ENCODE measurements around the gene RAB31.

DNA sequence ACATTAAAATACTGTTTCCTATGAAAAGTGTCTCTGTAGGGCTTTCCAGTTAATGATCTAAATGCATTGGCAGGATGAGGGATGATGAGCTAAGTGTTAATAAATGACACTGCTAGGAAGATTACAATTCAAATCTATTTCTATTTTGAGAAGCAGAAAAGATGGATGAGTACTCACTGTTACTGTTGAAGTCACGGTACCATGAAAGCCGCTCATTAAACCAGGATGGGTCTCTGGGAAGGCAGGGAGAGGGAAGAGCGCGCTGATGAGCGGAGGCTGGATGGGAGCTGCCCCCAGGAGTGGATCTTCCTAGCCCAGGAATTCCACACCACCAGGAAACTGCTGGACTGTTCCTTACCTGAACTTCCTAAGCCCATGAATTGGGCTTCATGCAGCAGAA, 150.5 kb downstream of the RAB31 start:
- TF ChIP-seq, protein P1, sequence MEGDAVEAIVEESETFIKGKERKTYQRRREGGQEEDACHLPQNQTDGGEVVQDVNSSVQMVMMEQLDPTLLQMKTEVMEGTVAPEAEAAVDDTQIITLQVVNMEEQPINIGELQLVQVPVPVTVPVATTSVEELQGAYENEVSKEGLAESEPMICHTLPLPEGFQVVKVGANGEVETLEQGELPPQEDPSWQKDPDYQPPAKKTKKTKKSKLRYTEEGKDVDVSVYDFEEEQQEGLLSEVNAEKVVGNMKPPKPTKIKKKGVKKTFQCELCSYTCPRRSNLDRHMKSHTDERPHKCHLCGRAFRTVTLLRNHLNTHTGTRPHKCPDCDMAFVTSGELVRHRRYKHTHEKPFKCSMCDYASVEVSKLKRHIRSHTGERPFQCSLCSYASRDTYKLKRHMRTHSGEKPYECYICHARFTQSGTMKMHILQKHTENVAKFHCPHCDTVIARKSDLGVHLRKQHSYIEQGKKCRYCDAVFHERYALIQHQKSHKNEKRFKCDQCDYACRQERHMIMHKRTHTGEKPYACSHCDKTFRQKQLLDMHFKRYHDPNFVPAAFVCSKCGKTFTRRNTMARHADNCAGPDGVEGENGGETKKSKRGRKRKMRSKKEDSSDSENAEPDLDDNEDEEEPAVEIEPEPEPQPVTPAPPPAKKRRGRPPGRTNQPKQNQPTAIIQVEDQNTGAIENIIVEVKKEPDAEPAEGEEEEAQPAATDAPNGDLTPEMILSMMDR (IDR thresholded peaks at IDR 0.05): no peak
- TF ChIP-seq POLR2A (IDR thresholded peaks at IDR 0.05): no peak
- TF ChIP-seq POLR2AphosphoS5 (IDR thresholded peaks at IDR 0.05): no peak
